Heart left ventricle (tissue), 16 donors: ENCODE results near the gene CPNE5. TPM values are rescaled to one million over a fixed set of nuclear protein-coding genes. Genes with fewer than 3 reads are reported as not detected.

Experiments used
- ATAC-seq, 4 donors: fragments of 200-7000 bp; cut with Tn5 transposase; one replicate each; pipeline ENCODE4 v1.9.1; 2020 to 2022; ENCODE audit warnings: moderate library complexity in 4 of 4, mild to moderate bottlenecking in 3 of 4, moderate number of reproducible peaks in 1 of 4
- DNase-seq, 5 donors: peaks; one replicate each; pipeline ENCODE4 v3.0.0-alpha.2; 2020
- H3K27ac ChIP-seq, 12 donors: fragments of 200-600 bp; sonication (generic) in 4 of 12; one replicate each; pipeline versions ENCODE4 v1.5.0 to v1.8.0; 2016 to 2022; ENCODE audit warnings: mild to moderate bottlenecking in 2 of 12
- H3K27me3 ChIP-seq, 9 donors: fragments of 200-600 bp; sonication (generic) in 2 of 9; one replicate each; pipeline versions ENCODE4 v1.5.1 to v1.8.0; 2016 to 2022; ENCODE audit warnings: mild to moderate bottlenecking in 3 of 9
- H3K36me3 ChIP-seq, 9 donors: fragments of 200-600 bp; sonication (generic) in 2 of 9; one replicate each; pipeline versions ENCODE4 v1.5.0 to v1.8.0; 2018 to 2022; ENCODE audit warnings: mild to moderate bottlenecking in 2 of 9
- H3K4me1 ChIP-seq, 12 donors: fragments of 200-600 bp; sonication (generic) in 4 of 12; one replicate each; pipeline versions ENCODE4 v1.5.0 to v1.8.0; 2016 to 2022; ENCODE audit warnings: mild to moderate bottlenecking in 3 of 12
- H3K4me3 ChIP-seq, 12 donors: fragments of 200-600 bp; sonication (generic) in 4 of 12; one replicate each; pipeline versions ENCODE4 v1.5.0 to v1.8.0; 2017 to 2022; ENCODE audit warnings: mild to moderate bottlenecking in 9 of 12, moderate library complexity in 4 of 12
- H3K9me3 ChIP-seq, 12 donors: fragments of 200-600 bp; sonication (generic) in 4 of 12; one replicate each; pipeline versions ENCODE4 v1.5.0 to v1.8.0; 2016 to 2022; ENCODE audit warnings: mild to moderate bottlenecking in 1 of 12
- POLR2A ChIP-seq, 2 donors: fragments of 450-650 bp; IDR thresholded peaks; one replicate each; pipeline ENCODE4 v1.6.1; 2017; ENCODE audit warnings: antibody characterized with exemption in 2 of 2, mild to moderate bottlenecking in 2 of 2, moderate library complexity in 2 of 2
- WGBS, 4 donors: extraction: QIAGEN DNeasy Blood & Tissue Kit in 2 of 4; methylation state at CpG; one replicate each; pipeline versions ENCODE4 v1.1.5 to v1.1.7; 2013 to 2018; 5-methylcytosine and 5-hydroxymethylcytosine counted together
- intact Hi-C, 10 donors: fragments of 100-400 bp; cut with DNase I; formaldehyde crosslinking; loops; one replicate each; pipeline versions ENCODE4 v1.11.1 to v1.14.2; 2022
- polyA plus RNA-seq, 2 donors: library from polyadenylated mRNA; stranded (reverse); fragments of 200-250 nt; gene quantifications; one replicate each; pipeline ENCODE4 v1.2.3, GENCODE V29; 2013
- total RNA-seq, 9 donors: library from RNA; depleted of rRNA in 2 of 9; stranded (reverse); fragments of >200 nt in 2 of 9; fragmentation: NEBNext Ultra II Directional in 3 of 9; extraction: Animal tissue kit (Norgen Biotek cat#: 25700) in 3 of 9; gene quantifications; one replicate each; pipeline versions ENCODE4 v1.1.0 to v1.2.4, GENCODE V29; 2016 to 2023
- TF ChIP-seq, protein P1 (sequence below), 12 donors: fragments of 200-600 bp; sonication (generic) in 4 of 12; IDR thresholded peaks; one replicate each; pipeline versions ENCODE4 v1.5.0 to v1.8.0; 2018 to 2022; ENCODE audit warnings: antibody characterized with exemption in 12 of 12, mild to moderate bottlenecking in 5 of 12
- donor health status: ischemic (EF 13 %, LVEDD 7.1; RV severe dilation, severe dysfunction).
- donor health status: healthy with polysubstance abuse.
- donor health status: DM: no; HTN: yes; CAD: no.
- donor health status: DM: no; HTN: no; CAD: no.
- donor health status: ischemic (EF 25% LVEDD 6.9; RV normal size, moderate dysfunction).
- donor health status: ischemic (EF 25% LVEDD 5.7; RV mildly dilated, moderate dysfunction).
- donor health status: healthy.
- donor health status: DM: yes; HTN: yes; CAD: no.
- donor health status: ischemic (EF 35%, LVEDD 5.7; RV mildly dilated, moderate dysfunction).
- donor health status: nonischemic (EF 11% LVEDD 7.7; RV severe dilation, severe dysfunction).
- donor health status: DM: yes; HTN: yes; CAD: no.
- donor health status: PGD.
- donor health status: ischemic (EF 29% LVEDD 5.4; RV normal size, mild dysfunction).
- donor health status: nonischemic (EF 23%, LVEDD 6.1; RV moderate dilation, normal function).

The CPNE5 gene
- total and polyA plus RNA-seq, 11 donors = 4.0 to 111 (median 13.4) TPM

DNA sequence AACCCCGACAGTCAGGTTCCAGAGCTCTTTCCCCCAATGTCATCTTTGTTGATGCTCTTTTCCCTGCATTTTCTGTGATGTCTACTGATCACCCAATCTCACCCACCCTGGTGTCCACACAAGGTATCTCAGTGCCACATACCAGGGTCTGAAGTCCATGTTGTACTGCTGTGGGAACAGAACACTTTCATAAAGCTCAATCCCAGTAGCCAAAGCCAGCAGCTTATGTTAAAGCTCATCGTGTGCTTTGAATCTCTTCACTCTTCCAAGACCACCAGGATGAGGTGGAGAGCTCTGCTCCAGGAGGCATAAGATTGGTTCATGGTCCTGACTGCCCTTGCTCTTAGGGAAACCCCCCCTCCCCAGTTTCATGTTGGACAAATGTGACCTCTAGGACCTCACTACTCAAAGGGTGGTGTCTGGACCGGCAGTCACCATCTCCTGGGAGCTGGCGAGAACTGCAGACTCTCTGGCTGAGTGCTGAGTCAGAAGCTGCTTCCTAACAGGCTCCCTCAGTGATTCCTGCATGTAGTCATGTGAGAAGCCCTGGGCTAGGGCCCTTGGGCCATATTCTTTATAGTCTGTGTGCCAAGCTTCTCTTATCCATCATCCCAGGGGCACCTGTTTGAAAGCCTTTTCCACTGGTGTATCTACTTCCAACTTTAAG lies 13.4 kb upstream of the CPNE5 start:
- Histone ChIP-seq H3K4me1 (peaks cover 2 to 76% (median 52%) of the 10 kb centered on the region in 12 donors), H3K4me3 (no peak overlapping the region), H3K27me3 (no peaks in the 10 kb centered on the region), H3K36me3 (peaks cover 0 to 29% (median 7%) of the 10 kb centered on the region in 9 donors), H3K27ac (peak overlapping the region; percentile 11 to 83 (median 56)), H3K9me3 (no peaks in the 10 kb centered on the region)
- peak in 2 of 5 donors; percentile 47 to 66 for DNase-seq
- TF ChIP-seq POLR2A (IDR thresholded peaks at IDR 0.05) = no peak
- TF ChIP-seq, protein P1, sequence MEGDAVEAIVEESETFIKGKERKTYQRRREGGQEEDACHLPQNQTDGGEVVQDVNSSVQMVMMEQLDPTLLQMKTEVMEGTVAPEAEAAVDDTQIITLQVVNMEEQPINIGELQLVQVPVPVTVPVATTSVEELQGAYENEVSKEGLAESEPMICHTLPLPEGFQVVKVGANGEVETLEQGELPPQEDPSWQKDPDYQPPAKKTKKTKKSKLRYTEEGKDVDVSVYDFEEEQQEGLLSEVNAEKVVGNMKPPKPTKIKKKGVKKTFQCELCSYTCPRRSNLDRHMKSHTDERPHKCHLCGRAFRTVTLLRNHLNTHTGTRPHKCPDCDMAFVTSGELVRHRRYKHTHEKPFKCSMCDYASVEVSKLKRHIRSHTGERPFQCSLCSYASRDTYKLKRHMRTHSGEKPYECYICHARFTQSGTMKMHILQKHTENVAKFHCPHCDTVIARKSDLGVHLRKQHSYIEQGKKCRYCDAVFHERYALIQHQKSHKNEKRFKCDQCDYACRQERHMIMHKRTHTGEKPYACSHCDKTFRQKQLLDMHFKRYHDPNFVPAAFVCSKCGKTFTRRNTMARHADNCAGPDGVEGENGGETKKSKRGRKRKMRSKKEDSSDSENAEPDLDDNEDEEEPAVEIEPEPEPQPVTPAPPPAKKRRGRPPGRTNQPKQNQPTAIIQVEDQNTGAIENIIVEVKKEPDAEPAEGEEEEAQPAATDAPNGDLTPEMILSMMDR (IDR thresholded peaks at IDR 0.05) = peak in 1 of 12 donors; percentile 14
- ATAC-seq = peak in 3 of 4 donors; percentile 16 to 30 (median 18)
- 50 to 61% (median 54%) methylated on average over 4 of the region's 4 CpGs for WGBS, 4 donors
- intact Hi-C loops = loop anchor here in 5 of 10 donors (1.0 to 10.0 kb wide), 3 partner anchors 86 to 238 kb away; no protein-coding TSS in a partner anchor

DNA sequence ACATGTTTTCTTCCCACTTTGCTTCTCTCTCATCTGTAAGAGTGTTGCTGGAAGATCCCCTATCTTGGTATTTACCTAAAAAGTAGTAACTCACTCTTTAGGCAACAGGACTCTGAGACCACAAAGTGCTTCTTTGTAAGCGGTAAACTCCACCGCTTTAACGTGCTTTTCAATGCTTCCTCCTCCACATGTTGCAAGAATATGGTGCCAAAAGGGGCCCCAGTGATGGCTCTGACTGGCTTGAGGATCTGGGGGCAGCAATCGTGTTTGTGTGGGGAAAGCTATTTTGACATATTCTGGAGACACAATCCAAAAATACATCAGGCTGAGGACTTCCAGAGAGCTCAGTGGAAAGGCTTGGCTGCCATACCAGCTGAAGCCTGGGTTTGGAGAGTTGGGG lies 12.4 kb upstream of the CPNE5 start:
- peaks cover 0 to 29% (median 7%) of the 10 kb centered on the region in 9 donors for H3K36me3 ChIP-seq
- TF ChIP-seq, protein P1 (IDR thresholded peaks at IDR 0.05) = no peak
- TF ChIP-seq POLR2A (IDR thresholded peaks at IDR 0.05) = no peak
- WGBS, 4 donors = 52 to 61% (median 57%) methylated on average over 4 of the region's 4 CpGs
- peak overlapping the region in 8 of 12 donors; percentile 18 to 83 (median 52) for H3K27ac ChIP-seq
- H3K4me1 ChIP-seq = peaks cover 2 to 76% (median 52%) of the 10 kb centered on the region in 12 donors
- peak in 1 of 5 donors; percentile 18 for DNase-seq
- H3K27me3 ChIP-seq = no peaks in the 10 kb centered on the region
- intact Hi-C loops = loop anchor here in 9 of 10 donors (1.0 to 10.0 kb wide), 5 partner anchors 83 to 237 kb away; no protein-coding TSS in a partner anchor
- H3K4me3 ChIP-seq = no peak overlapping the region
- no peaks in the 10 kb centered on the region for H3K9me3 ChIP-seq
- ATAC-seq = no peak

DNA sequence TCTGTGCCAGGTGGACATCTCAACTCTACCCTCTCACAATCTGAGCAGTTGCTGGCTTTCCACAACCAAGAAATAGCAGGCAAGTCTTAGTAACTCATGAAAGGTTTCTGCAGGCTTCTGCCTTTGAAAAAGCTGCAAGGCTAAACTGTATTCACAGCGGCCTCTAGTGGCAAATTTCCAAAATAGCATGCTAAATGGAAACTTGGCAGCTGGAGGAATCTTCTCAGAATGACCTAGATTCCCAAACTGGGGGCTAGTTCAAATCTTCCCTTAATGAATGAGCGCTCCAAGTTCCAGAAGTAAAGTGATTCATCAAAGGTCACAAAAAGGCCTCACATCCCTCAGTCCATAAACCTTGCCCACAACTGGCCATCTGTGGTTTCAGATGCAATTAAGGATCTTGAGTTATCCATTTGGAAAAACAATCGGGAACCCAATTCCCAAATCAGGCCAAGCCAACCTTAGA lies 11.9 kb upstream of the CPNE5 start:
- ATAC-seq (peak in 2 of 4 donors; percentile 4 to 17), DNase-seq (peak in 3 of 5 donors; percentile 36 to 69 (median 68))
- WGBS, 4 donors = 21 to 31% (median 29%) methylated on average over 3 of the region's 3 CpGs
- no peak for TF ChIP-seq POLR2A (IDR thresholded peaks at IDR 0.05)
- TF ChIP-seq, protein P1 (IDR thresholded peaks at IDR 0.05) = peak; percentile 68 to 90 (median 83)
- Histone ChIP-seq H3K4me1 (peaks cover 2 to 76% (median 50%) of the 10 kb centered on the region in 12 donors), H3K9me3 (no peaks in the 10 kb centered on the region), H3K36me3 (peaks cover 0 to 24% (median 7%) of the 10 kb centered on the region in 9 donors), H3K27me3 (no peaks in the 10 kb centered on the region), H3K4me3 (no peak overlapping the region), H3K27ac (peak overlapping the region in 8 of 12 donors; percentile 39 to 98 (median 79))
- intact Hi-C loops = loop anchor here in 9 of 10 donors (1.0 to 10.0 kb wide), 5 partner anchors 82 to 236 kb away; no protein-coding TSS in a partner anchor

DNA sequence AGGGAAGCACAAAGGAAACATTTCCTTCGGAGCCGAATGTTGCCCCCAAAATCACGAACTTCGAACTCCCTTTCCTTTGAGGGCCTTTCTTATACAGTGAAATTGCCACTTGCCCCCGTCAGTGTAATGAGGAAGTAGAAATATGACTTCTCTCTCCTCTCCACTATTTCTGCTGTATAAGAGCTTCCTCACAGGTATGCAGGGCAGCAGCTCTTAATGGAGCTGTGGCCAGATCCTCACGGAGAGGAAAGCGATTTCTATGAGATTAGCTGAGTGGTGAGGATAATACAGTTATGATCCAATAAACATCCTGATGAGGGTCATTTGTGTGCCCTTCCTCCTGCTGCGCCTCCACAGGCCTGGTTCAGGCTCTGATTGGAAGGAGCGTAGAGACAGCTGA lies 10.8 kb upstream of the CPNE5 start:
- Histone ChIP-seq H3K4me3 (no peak overlapping the region), H3K36me3 (peaks cover 0 to 13% (median 2%) of the 10 kb centered on the region in 9 donors), H3K9me3 (no peaks in the 10 kb centered on the region), H3K4me1 (peaks cover 2 to 72% (median 49%) of the 10 kb centered on the region in 12 donors), H3K27me3 (no peaks in the 10 kb centered on the region), H3K27ac (peak overlapping the region; percentile 75 to 98 (median 80))
- 75 to 82% (median 76%) methylated on average over 9 of the region's 9 CpGs for WGBS, 4 donors
- DNase-seq (peak in 1 of 5 donors; percentile 31), ATAC-seq (peak in 1 of 4 donors; percentile 7)
- intact Hi-C loops = loop anchor here in 7 of 10 donors (2.0 to 10.0 kb wide), 4 partner anchors 81 to 235 kb away; no protein-coding TSS in a partner anchor
- no peak for TF ChIP-seq POLR2A (IDR thresholded peaks at IDR 0.05)
- TF ChIP-seq, protein P1 (IDR thresholded peaks at IDR 0.05) = no peak
